ENCODE data around the gene TRIM74.
"Not testable (repeated sequence)": the region's sequence is repeated elsewhere in the genome, so short reads cannot be mapped to it uniquely, and the experiment has no call there.

The TRIM74 gene

DNA sequence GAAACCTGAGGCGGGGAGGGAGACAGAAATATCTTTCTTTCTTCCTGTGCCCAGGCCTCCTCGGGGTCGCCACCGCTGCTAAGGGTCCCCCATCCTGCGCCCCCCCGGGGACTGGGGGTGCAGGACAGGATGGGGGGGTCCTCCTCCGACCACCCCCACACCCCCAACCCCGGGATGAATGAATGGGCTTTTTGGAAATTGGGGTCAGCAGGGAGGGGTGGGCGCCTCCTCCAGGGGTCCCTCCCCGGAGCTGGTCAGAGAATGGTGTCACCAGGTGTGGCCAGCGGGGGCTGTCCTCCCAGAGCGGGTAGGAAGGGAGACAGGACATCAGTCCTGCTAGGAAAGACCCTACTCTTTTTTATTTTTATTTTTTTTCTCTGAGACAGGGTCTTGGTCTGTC is 7.2 kb upstream of the TRIM74 start:
- not testable (repeated sequence) for H4K20me1 ChIP-seq (ENCODE audit: insufficient read depth); H3K36me3 ChIP-seq (ENCODE audit: insufficient read depth); H3K9ac ChIP-seq; H3K27ac ChIP-seq; H2AFZ ChIP-seq (ENCODE audit: low read depth); H3K4me1 ChIP-seq (ENCODE audit: low read depth, poor library complexity, severe bottlenecking); H3K4me3 ChIP-seq (IDR thresholded peaks at IDR 0.05; ENCODE audit: insufficient read depth, low read depth, low read length); H3K4me2 ChIP-seq; H3K79me2 ChIP-seq (ENCODE audit: insufficient read depth, low read depth); H3K27me3 ChIP-seq (ENCODE audit: insufficient read depth, low read depth)

DNA sequence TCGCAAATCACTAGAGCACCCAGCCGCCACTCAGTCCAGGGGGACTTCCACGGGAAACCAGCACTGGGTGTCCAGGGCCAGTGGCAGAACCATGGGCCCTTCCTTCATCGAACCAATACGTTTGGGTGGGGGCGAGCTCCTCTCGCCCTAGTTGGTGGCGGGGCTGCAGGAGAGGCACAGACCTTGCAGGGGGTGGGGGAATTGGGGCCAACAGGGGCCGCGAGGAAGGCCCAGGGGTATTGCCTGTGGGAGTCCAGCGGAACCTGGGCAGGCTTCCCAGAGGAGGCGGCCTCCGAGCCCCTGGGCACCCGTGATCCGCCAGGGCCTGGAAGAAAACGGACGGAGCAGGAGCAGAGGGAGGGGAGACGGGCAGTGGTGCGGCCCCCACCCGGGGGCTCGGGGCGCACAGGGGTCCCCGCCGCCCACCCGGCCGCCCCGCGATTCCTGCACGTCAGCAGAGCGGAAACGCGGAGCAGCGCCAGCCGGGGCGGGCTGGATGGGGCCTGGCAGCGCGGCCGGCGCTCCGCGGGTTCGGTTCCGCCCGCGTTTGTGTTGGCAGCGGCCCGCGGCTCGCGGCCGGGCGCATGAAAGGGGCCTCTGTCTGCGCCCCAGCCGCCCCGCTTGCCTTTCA is 6.5 kb upstream of the TRIM74 start:
- H3K79me2 ChIP-seq (ENCODE audit: insufficient read depth, low read depth); H2AFZ ChIP-seq (ENCODE audit: low read depth); H3K9ac ChIP-seq; H3K4me2 ChIP-seq; H4K20me1 ChIP-seq (ENCODE audit: insufficient read depth); H3K36me3 ChIP-seq (ENCODE audit: insufficient read depth); H3K27ac ChIP-seq; H3K4me3 ChIP-seq (IDR thresholded peaks at IDR 0.05; ENCODE audit: insufficient read depth, low read depth, low read length); H3K27me3 ChIP-seq (ENCODE audit: insufficient read depth, low read depth); H3K4me1 ChIP-seq (ENCODE audit: low read depth, poor library complexity, severe bottlenecking): not testable (repeated sequence)

- H3K9ac ChIP-seq; H3K27ac ChIP-seq; H3K79me2 ChIP-seq (ENCODE audit: insufficient read depth, low read depth); H3K4me2 ChIP-seq; H3K36me3 ChIP-seq (ENCODE audit: insufficient read depth); H4K20me1 ChIP-seq (ENCODE audit: insufficient read depth); H3K27me3 ChIP-seq (ENCODE audit: insufficient read depth, low read depth); H2AFZ ChIP-seq (ENCODE audit: low read depth); H3K4me1 ChIP-seq (ENCODE audit: low read depth, poor library complexity, severe bottlenecking); H3K4me3 ChIP-seq (IDR thresholded peaks at IDR 0.05; ENCODE audit: insufficient read depth, low read depth, low read length): not testable (repeated sequence)
Observed at GRCh38 chr7:72974781-72975180, 5.5 kb upstream of the TRIM74 start.

- H3K9ac ChIP-seq; H3K27ac ChIP-seq; H3K36me3 ChIP-seq (ENCODE audit: insufficient read depth); H3K27me3 ChIP-seq (ENCODE audit: insufficient read depth, low read depth); H3K4me3 ChIP-seq (IDR thresholded peaks at IDR 0.05; ENCODE audit: insufficient read depth, low read depth, low read length); H3K4me2 ChIP-seq; H2AFZ ChIP-seq (ENCODE audit: low read depth); H4K20me1 ChIP-seq (ENCODE audit: insufficient read depth); H3K4me1 ChIP-seq (ENCODE audit: low read depth, poor library complexity, severe bottlenecking); H3K79me2 ChIP-seq (ENCODE audit: insufficient read depth, low read depth): not testable (repeated sequence)
Observed at GRCh38 chr7:72971505-72971904, 2.2 kb upstream of the TRIM74 start.

GRCh38 chr7:72969688-72970087 is 422 bp upstream of the TRIM74 start:
- not testable (repeated sequence) for H3K79me2 ChIP-seq (ENCODE audit: insufficient read depth, low read depth); H3K27ac ChIP-seq; H3K27me3 ChIP-seq (ENCODE audit: insufficient read depth, low read depth); H3K9ac ChIP-seq; H3K36me3 ChIP-seq (ENCODE audit: insufficient read depth); H3K4me1 ChIP-seq (ENCODE audit: low read depth, poor library complexity, severe bottlenecking); H3K4me3 ChIP-seq (IDR thresholded peaks at IDR 0.05; ENCODE audit: insufficient read depth, low read depth, low read length); H4K20me1 ChIP-seq (ENCODE audit: insufficient read depth); H3K4me2 ChIP-seq; H2AFZ ChIP-seq (ENCODE audit: low read depth)

DNA sequence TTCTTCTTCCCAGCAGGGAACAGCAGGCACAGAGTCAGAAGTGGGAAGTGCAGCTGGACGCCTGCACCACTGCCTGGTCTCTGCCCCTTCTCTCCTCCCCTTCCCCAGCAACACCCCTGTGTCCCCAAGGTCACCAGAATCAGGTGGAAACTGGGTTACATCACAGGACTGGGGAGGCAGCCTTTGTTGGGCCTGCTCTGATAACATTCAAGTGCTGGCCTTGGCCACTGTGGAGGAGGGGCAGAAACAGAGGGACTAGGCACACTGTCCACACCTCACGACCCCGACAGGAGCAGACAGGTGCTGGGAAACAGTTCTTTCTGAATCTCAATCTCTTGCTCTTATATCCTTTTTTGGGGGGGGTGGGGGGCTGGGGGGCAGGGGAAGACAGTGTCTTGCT is 2.4 kb downstream of the TRIM74 start:
- H2AFZ ChIP-seq (ENCODE audit: low read depth) = not testable (repeated sequence)

GRCh38 chr7:72965186-72965975 is 3.9 kb downstream of the TRIM74 start:
- not testable (repeated sequence) for H2AFZ ChIP-seq (ENCODE audit: low read depth); H3K4me3 ChIP-seq (IDR thresholded peaks at IDR 0.05; ENCODE audit: insufficient read depth, low read depth, low read length); H3K9ac ChIP-seq; H3K4me1 ChIP-seq (ENCODE audit: low read depth, poor library complexity, severe bottlenecking); H3K4me2 ChIP-seq; H3K36me3 ChIP-seq (ENCODE audit: insufficient read depth); H3K79me2 ChIP-seq (ENCODE audit: insufficient read depth, low read depth); H4K20me1 ChIP-seq (ENCODE audit: insufficient read depth); H3K27me3 ChIP-seq (ENCODE audit: insufficient read depth, low read depth); H3K27ac ChIP-seq

More for the DNA sequence above, 2.4 kb downstream of the TRIM74 start:
- not testable (repeated sequence) for H3K36me3 ChIP-seq (ENCODE audit: insufficient read depth); H3K4me2 ChIP-seq; H3K27me3 ChIP-seq (ENCODE audit: insufficient read depth, low read depth); H3K4me3 ChIP-seq (IDR thresholded peaks at IDR 0.05; ENCODE audit: insufficient read depth, low read depth, low read length); H4K20me1 ChIP-seq (ENCODE audit: insufficient read depth); H3K9ac ChIP-seq; H3K79me2 ChIP-seq (ENCODE audit: insufficient read depth, low read depth); H3K27ac ChIP-seq; H3K4me1 ChIP-seq (ENCODE audit: low read depth, poor library complexity, severe bottlenecking)

GRCh38 chr7:72963056-72963455 is 6.2 kb downstream of the TRIM74 start:
- not testable (repeated sequence) for H4K20me1 ChIP-seq (ENCODE audit: insufficient read depth); H3K9ac ChIP-seq; H3K4me1 ChIP-seq (ENCODE audit: low read depth, poor library complexity, severe bottlenecking); H3K4me3 ChIP-seq (IDR thresholded peaks at IDR 0.05; ENCODE audit: insufficient read depth, low read depth, low read length); H3K79me2 ChIP-seq (ENCODE audit: insufficient read depth, low read depth); H3K36me3 ChIP-seq (ENCODE audit: insufficient read depth); H3K27ac ChIP-seq; H2AFZ ChIP-seq (ENCODE audit: low read depth); H3K4me2 ChIP-seq; H3K27me3 ChIP-seq (ENCODE audit: insufficient read depth, low read depth)

DNA sequence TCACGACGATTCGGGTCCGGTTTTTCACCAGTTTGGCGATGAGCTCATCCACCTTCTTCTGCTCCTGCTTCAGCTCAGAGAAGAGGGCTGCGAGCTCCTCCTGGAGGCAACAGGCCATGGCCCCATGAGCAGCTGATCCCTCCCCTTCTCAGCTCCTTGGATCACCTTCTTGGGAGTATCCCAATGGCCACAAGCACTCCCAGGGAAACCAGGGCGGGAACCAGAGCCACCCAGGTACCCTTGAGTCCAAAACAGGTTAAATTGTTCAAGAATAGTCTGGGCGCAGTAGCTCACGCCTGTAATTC is 8.0 kb downstream of the TRIM74 start:
- H4K20me1 ChIP-seq (ENCODE audit: insufficient read depth); H3K4me3 ChIP-seq (IDR thresholded peaks at IDR 0.05; ENCODE audit: insufficient read depth, low read depth, low read length); H3K4me2 ChIP-seq; H3K4me1 ChIP-seq (ENCODE audit: low read depth, poor library complexity, severe bottlenecking); H2AFZ ChIP-seq (ENCODE audit: low read depth); H3K36me3 ChIP-seq (ENCODE audit: insufficient read depth); H3K27ac ChIP-seq; H3K9ac ChIP-seq; H3K27me3 ChIP-seq (ENCODE audit: insufficient read depth, low read depth); H3K79me2 ChIP-seq (ENCODE audit: insufficient read depth, low read depth): not testable (repeated sequence)

GRCh38 chr7:72960626-72961345 is 8.5 kb downstream of the TRIM74 start:
- H3K4me3 ChIP-seq (IDR thresholded peaks at IDR 0.05; ENCODE audit: insufficient read depth, low read depth, low read length); H3K36me3 ChIP-seq (ENCODE audit: insufficient read depth); H3K27me3 ChIP-seq (ENCODE audit: insufficient read depth, low read depth); H3K4me2 ChIP-seq; H3K79me2 ChIP-seq (ENCODE audit: insufficient read depth, low read depth); H3K9ac ChIP-seq; H3K27ac ChIP-seq; H2AFZ ChIP-seq (ENCODE audit: low read depth); H3K4me1 ChIP-seq (ENCODE audit: low read depth, poor library complexity, severe bottlenecking); H4K20me1 ChIP-seq (ENCODE audit: insufficient read depth): not testable (repeated sequence)

All from KMS-11 (cell line).